ENCODE data around the gene SLC7A8. TPM values are rescaled to one million over a fixed set of nuclear protein-coding genes. Genes with fewer than 3 reads are reported as not detected.
A peak's percentile ranks its signal among the peaks of the same experiment; 100 is the strongest.

The SLC7A8 gene
- total RNA-seq, 1 donor from 2014 or later = 62.3 TPM

DNA sequence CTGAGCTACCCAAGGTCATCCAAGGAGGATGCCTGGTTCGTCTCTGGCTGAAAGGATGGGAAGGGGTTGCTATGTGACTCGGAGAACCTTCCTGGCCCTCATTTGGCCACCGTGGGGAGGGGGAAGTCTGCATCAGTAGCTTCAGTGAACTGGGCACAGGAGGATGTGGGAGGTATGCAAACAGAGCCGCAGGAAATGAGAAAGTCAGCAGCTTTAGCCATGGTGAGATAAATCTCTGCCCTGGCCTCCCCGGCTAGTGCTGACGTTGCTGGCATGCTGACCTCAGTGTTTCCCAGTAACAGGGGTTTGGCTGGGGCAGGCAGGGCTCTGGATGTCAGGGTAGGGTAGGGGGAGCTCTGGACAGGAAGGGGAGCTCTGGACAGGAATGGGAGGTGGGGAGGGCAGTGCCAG is 62.1 kb downstream of the SLC7A8 start:
- TF ChIP-seq, protein P1, sequence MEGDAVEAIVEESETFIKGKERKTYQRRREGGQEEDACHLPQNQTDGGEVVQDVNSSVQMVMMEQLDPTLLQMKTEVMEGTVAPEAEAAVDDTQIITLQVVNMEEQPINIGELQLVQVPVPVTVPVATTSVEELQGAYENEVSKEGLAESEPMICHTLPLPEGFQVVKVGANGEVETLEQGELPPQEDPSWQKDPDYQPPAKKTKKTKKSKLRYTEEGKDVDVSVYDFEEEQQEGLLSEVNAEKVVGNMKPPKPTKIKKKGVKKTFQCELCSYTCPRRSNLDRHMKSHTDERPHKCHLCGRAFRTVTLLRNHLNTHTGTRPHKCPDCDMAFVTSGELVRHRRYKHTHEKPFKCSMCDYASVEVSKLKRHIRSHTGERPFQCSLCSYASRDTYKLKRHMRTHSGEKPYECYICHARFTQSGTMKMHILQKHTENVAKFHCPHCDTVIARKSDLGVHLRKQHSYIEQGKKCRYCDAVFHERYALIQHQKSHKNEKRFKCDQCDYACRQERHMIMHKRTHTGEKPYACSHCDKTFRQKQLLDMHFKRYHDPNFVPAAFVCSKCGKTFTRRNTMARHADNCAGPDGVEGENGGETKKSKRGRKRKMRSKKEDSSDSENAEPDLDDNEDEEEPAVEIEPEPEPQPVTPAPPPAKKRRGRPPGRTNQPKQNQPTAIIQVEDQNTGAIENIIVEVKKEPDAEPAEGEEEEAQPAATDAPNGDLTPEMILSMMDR (IDR thresholded peaks at IDR 0.05; ENCODE audit: unreplicated experiment) = no peak
- no peaks in the 10 kb centered on the region for H3K27me3 Mint-ChIP-seq (ENCODE audit: low read depth)
- peaks cover 17% of the 10 kb centered on the region for H3K4me1 Mint-ChIP-seq
- peak overlapping the region; percentile 9 for H3K27ac Mint-ChIP-seq
- no peak overlapping the region for H3K4me3 Mint-ChIP-seq
- H3K9me3 Mint-ChIP-seq = no peaks in the 10 kb centered on the region
- no peak for DNase-seq (ENCODE audit: low spot score in 2 of 2, unreplicated experiment in 2 of 2)
- H3K36me3 Mint-ChIP-seq = peaks cover 2% of the 10 kb centered on the region

DNA sequence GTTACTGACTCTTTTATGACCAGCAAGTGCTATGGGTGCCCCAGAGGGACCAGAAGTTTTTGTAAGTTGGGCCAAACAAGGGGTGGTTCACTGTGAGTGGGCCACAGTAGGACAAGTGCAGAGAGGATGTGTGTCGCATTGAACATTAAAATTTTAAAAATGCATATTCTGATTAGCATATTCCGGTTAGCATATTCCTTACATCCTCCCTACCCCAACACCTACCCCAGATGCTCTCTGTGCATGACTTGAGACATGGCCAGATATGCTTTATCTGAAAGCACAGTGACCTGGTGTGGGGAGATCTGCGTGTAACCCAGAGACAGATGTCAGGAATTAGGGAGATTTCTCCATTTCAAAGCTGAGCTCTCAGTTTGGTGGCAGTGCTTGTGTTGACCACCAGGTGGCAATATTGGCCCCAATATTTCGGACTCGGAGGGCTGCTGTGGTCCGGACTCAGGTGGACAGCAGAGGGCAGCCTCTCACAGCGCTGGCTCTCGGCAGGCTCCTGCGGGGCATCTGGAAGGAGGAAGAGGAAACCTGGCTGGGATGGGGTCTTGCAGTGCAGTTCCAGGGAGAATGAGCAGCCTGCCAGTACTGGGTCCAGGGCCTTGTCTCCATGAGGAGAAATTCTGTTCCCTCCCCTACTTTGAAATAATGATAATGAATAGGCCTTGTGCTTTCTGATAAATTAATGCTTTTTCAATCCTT is 62.8 kb downstream of the SLC7A8 start:
- TF ChIP-seq, protein P1 (IDR thresholded peaks at IDR 0.05; ENCODE audit: unreplicated experiment) = peak; percentile 100
- Mint-ChIP-seq H3K36me3 (peaks cover 2% of the 10 kb centered on the region), H3K4me1 (peaks cover 17% of the 10 kb centered on the region), H3K4me3 (no peak overlapping the region), H3K27me3 (ENCODE audit: low read depth) (no peaks in the 10 kb centered on the region), H3K27ac (peak overlapping the region; percentile 9), H3K9me3 (no peaks in the 10 kb centered on the region)
- peak; percentile 76 to 90 for DNase-seq (ENCODE audit: low spot score in 2 of 2, unreplicated experiment in 2 of 2)

DNA sequence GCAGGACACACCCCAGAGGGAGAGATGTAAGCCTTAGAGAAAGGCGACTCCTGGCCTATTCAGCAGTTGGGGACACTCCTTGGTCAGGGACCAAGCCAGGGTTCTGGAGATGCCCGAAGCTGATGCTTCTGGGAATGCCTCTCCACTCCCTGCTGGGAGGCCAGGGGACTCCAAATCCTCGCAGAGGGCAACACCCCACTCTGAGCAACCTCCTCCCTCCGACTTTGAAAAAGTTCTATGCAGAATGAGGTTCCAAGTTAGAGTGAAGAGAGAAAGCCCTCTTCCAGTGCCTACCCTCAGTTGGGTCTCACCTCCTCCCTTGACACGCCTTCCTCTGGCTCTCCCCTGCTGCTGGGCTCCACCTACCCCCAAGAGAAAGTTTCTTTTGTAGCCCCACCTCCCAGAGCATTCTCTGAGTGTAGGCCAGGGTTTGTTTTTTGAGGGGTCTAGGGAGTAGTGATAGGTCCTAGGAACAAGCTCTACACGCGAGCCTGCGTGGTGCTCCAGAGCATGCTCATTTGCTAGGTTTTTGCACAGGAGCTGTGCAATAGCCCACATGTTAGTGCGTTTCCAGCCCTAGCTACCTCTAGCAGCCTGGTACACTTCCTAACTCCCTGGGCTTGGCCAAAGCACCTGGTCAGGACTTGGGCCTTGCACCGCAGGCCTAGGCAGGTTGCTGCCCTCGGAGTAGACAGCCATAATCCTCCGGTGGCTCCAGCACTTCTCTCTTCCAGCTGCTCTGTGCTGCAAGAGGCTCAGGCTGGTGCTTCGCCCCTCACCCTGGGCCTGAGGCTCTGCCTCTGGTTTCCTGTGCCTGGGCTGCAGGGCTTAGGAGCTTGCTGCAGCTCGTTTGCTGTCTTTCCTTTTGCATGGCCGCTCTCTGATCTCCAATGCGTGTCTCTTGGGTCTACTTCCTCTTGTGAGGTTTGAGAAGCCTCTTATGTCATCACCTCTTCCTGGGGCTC is 63.8 kb downstream of the SLC7A8 start:
- Mint-ChIP-seq H3K36me3 (no peaks in the 10 kb centered on the region), H3K9me3 (no peaks in the 10 kb centered on the region), H3K4me1 (peaks cover 17% of the 10 kb centered on the region), H3K27me3 (ENCODE audit: low read depth) (peaks cover 4% of the 10 kb centered on the region), H3K4me3 (no peak overlapping the region), H3K27ac (no peak overlapping the region)
- DNase-seq (ENCODE audit: low spot score in 2 of 2, unreplicated experiment in 2 of 2) = no peak
- TF ChIP-seq, protein P1 (IDR thresholded peaks at IDR 0.05; ENCODE audit: unreplicated experiment) = no peak

- no peak for DNase-seq (ENCODE audit: low spot score in 2 of 2, unreplicated experiment in 2 of 2)
- H3K4me3 Mint-ChIP-seq = no peak within 1 kb of the TSS
- no peaks in the 10 kb centered on the region for H3K36me3 Mint-ChIP-seq
- no peaks in the 10 kb centered on the region for H3K9me3 Mint-ChIP-seq
- TF ChIP-seq, protein P1 (IDR thresholded peaks at IDR 0.05; ENCODE audit: unreplicated experiment) = no peak
- no peak within 1 kb of the TSS for H3K27ac Mint-ChIP-seq
- H3K4me1 Mint-ChIP-seq = peaks cover 11% of the 10 kb centered on the region
- peaks cover 4% of the 10 kb centered on the region for H3K27me3 Mint-ChIP-seq (ENCODE audit: low read depth)
Measured at GRCh38 chr14:23118506-23119362, 64.7 kb downstream of the SLC7A8 start, which contains the start of gene CEBPE. TSS of gene CEBPE (minus strand) at chr14:23119255. CDS start at chr14:23119091, 164 bp downstream.

- H3K4me1 Mint-ChIP-seq = peaks cover 12% of the 10 kb centered on the region
- H3K27me3 Mint-ChIP-seq (ENCODE audit: low read depth) = peaks cover 4% of the 10 kb centered on the region
- H3K9me3 Mint-ChIP-seq = no peaks in the 10 kb centered on the region
- DNase-seq (ENCODE audit: low spot score in 2 of 2, unreplicated experiment in 2 of 2) = no peak
- H3K27ac Mint-ChIP-seq = no peak overlapping the region
- H3K4me3 Mint-ChIP-seq = no peak overlapping the region
- TF ChIP-seq, protein P1 (IDR thresholded peaks at IDR 0.05; ENCODE audit: unreplicated experiment) = no peak
- H3K36me3 Mint-ChIP-seq = no peaks in the 10 kb centered on the region
Measured at GRCh38 chr14:23117371-23118020, 66.0 kb downstream of the SLC7A8 start.
